Measurements from ENCODE around the gene REM1.

Gene REM1

DNA sequence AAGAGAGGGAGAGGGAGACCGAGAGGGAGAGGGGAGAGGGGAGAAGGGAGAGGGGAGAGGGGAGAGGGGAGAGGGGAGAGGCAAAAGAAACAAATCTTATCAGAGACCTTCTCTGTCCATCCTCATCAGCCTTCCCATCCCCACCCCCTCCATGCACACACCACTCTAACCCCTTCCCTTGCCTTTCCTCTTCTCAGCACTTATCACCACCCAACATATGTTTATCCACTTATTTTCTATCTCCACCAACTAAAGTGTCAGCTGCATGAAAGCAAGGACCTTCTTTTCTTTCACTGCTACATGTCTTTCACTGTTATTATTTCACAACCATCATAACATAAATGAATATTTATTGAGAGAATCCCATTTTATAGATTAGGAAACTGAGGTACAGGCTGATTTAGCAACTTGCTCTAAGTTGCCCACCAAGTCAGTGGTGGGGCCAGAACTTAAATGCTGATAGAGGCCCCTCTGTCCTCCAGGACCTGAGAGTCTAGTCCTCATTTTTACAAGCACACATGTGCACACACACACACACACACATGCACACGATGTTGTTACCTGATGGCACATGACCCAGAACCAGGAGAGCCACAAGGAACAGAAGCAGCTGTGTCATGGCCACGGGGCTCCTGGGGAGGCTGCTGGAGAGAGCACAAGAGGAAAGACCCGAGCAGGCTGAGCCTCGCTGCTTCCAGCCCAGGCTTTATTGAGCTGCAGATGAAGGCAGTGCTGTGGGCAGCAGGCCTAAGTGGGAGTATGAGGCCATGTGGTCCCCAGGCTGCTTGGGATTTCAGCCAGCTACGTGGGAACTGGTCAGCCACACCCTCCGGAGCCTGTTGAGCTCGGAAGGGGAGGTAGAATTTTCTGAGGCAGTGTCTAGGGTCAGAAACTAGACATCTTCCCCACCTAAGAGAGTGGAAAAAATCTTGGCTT lies 2.4 kb upstream of the REM1 start:
- H3K4me1 ChIP-seq (ENCODE audit: control insufficient read depth, low read length): peaks cover 21% of the 10 kb centered on the region
- no peak for TF ChIP-seq CTCF (IDR thresholded peaks at IDR 0.05; ENCODE audit: low read depth, low read length, poor library complexity, severe bottlenecking)
- TF ChIP-seq EZH2phosphoT487 (IDR thresholded peaks at IDR 0.05; ENCODE audit: borderline replicate concordance, low read length): no peak
- no peaks in the 10 kb centered on the region for H4K20me1 ChIP-seq (ENCODE audit: control insufficient read depth, insufficient read depth, low read depth, low read length)

DNA sequence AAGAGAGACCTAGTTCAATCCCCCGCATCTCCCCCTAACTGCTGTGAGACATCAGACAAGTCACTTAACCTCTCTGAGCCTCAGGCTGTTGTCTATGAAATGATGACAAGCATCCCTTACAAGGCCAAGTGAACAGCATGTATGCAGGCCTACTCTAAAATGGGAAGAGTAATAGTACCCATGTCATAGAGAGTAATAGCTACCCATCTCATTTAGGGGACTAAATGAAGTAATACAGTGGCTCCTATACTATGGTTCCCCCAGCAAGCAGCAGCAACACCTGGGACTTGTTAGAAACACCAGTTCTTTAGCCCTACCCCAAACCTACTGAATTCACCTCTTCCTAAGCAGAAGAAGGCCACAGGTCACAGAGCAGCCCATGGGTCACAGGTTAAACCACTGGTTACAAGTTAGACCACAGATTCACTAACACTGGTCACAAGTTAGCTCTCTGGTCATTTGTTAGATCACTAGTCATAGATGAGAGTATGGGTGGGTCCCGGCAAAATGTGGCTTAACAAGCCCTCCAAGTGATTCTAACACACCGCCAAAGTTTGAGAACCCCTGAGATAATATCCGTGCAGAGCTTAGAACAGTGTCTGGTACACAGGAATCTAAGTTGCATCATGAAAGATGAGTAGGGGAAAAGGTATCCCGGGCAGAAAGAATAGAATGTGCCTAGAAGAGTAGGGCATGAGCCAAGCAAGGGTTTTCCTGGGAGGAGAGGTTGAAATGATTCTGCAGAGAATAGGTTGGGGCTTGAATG lies 1.6 kb upstream of the REM1 start:
- H3K4me2 ChIP-seq (ENCODE audit: low read length): peak overlapping the region; percentile 51
- no peaks in the 10 kb centered on the region for H4K20me1 ChIP-seq (ENCODE audit: control insufficient read depth, insufficient read depth, low read depth, low read length)
- TF ChIP-seq EZH2phosphoT487 (IDR thresholded peaks at IDR 0.05; ENCODE audit: borderline replicate concordance, low read length) (no peak), CTCF (IDR thresholded peaks at IDR 0.05; ENCODE audit: low read depth, low read length, poor library complexity, severe bottlenecking) (no peak)
- H3K4me1 ChIP-seq (ENCODE audit: control insufficient read depth, low read length): peaks cover 21% of the 10 kb centered on the region
- H3K9me3 ChIP-seq (ENCODE audit: control insufficient read depth, insufficient read depth, low read length): no peaks in the 10 kb centered on the region
- H3K27ac ChIP-seq (ENCODE audit: low read depth, low read length): no peak overlapping the region
- H3K36me3 ChIP-seq (ENCODE audit: control insufficient read depth, low read length): no peaks in the 10 kb centered on the region
- no peaks in the 10 kb centered on the region for H3K79me2 ChIP-seq (ENCODE audit: control insufficient read depth, low read length)
- 0 out of 2 replicates have a peak, but pooled peaks cover 9% of the 10 kb centered on the region for H3K27me3 ChIP-seq (ENCODE audit: control insufficient read depth, low read length)
- no peaks in the 10 kb centered on the region for H3F3A ChIP-seq (ENCODE audit: control insufficient read depth, insufficient read depth)
- no peaks in the 10 kb centered on the region for H3K9me2 ChIP-seq (replicated peaks; ENCODE audit: control insufficient read depth, low read length)
- H3K4me3 ChIP-seq (ENCODE audit: low read length): no peak overlapping the region

More for the DNA sequence above, 2.4 kb upstream of the REM1 start:
- Histone ChIP-seq H3K79me2 (ENCODE audit: control insufficient read depth, low read length) (no peaks in the 10 kb centered on the region), H3F3A (ENCODE audit: control insufficient read depth, insufficient read depth) (no peaks in the 10 kb centered on the region), H3K9me2 (replicated peaks; ENCODE audit: control insufficient read depth, low read length) (no peaks in the 10 kb centered on the region), H3K9me3 (ENCODE audit: control insufficient read depth, insufficient read depth, low read length) (no peaks in the 10 kb centered on the region), H3K27me3 (ENCODE audit: control insufficient read depth, low read length) (0 out of 2 replicates have a peak, but pooled peaks cover 9% of the 10 kb centered on the region), H3K27ac (ENCODE audit: low read depth, low read length) (no peak overlapping the region), H3K36me3 (ENCODE audit: control insufficient read depth, low read length) (no peaks in the 10 kb centered on the region), H3K4me3 (ENCODE audit: low read length) (no peak overlapping the region), H3K4me2 (ENCODE audit: low read length) (no peak overlapping the region)

DNA sequence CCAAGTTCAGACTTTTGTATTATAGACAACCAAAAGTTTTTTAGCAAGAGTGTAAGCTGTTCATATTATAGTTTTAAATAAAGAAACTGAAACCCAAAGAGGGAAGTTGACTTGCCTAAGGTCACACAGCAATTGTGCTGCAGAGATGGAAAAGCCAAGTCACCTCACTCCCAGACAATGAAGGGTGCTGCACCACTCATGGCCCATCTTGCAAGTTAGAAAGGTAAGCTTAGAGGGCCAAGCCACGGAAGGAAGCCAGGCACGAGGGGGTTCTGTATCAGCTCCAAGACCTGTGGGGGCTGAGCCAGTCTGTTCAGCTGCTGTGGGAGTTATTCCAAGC lies 1.0 kb upstream of the REM1 start:
- no peaks in the 10 kb centered on the region for H3K36me3 ChIP-seq (ENCODE audit: control insufficient read depth, low read length)
- 0 out of 2 replicates have a peak, but pooled peaks cover 9% of the 10 kb centered on the region for H3K27me3 ChIP-seq (ENCODE audit: control insufficient read depth, low read length)
- H3K4me2 ChIP-seq (ENCODE audit: low read length): peak overlapping the region; percentile 51
- no peaks in the 10 kb centered on the region for H3K79me2 ChIP-seq (ENCODE audit: control insufficient read depth, low read length)
- H4K20me1 ChIP-seq (ENCODE audit: control insufficient read depth, insufficient read depth, low read depth, low read length): no peaks in the 10 kb centered on the region
- H3F3A ChIP-seq (ENCODE audit: control insufficient read depth, insufficient read depth): no peaks in the 10 kb centered on the region
- no peak overlapping the region for H3K4me3 ChIP-seq (ENCODE audit: low read length)
- H3K9me2 ChIP-seq (replicated peaks; ENCODE audit: control insufficient read depth, low read length): no peaks in the 10 kb centered on the region
- H3K9me3 ChIP-seq (ENCODE audit: control insufficient read depth, insufficient read depth, low read length): no peaks in the 10 kb centered on the region
- TF ChIP-seq CTCF (IDR thresholded peaks at IDR 0.05; ENCODE audit: low read depth, low read length, poor library complexity, severe bottlenecking) (no peak), EZH2phosphoT487 (IDR thresholded peaks at IDR 0.05; ENCODE audit: borderline replicate concordance, low read length) (no peak)
- H3K27ac ChIP-seq (ENCODE audit: low read depth, low read length): no peak overlapping the region
- peaks cover 21% of the 10 kb centered on the region for H3K4me1 ChIP-seq (ENCODE audit: control insufficient read depth, low read length)

All from DOHH2 (cell line).